Medulla oblongata (tissue), 1 donor: ENCODE data around the gene KHDC4.
"Not testable (repeated sequence)": the region's sequence is repeated elsewhere in the genome, so short reads cannot be mapped to it uniquely, and the experiment has no call there.

Source experiments
- DNase-seq: peaks from one replicate; pipeline ENCODE4 v3.0.0-alpha.2; 2015; ENCODE audit errors: extremely low spot score

Gene KHDC4

GRCh38 chr1:155900161-155900560, 34.1 kb downstream of the KHDC4 start:
- no peak for DNase-seq

- DNase-seq, result no peak
Measured at GRCh38 chr1:155899683-155900082, 34.5 kb downstream of the KHDC4 start.

GRCh38 chr1:155898888-155899287, 35.3 kb downstream of the KHDC4 start:
- DNase-seq, result no peak

- no peak for DNase-seq
Measured at GRCh38 chr1:155897746-155898145, 36.5 kb downstream of the KHDC4 start.

- DNase-seq, result not testable (repeated sequence)
Measured at GRCh38 chr1:155896476-155896875, 37.7 kb downstream of the KHDC4 start.

- not testable (repeated sequence) for DNase-seq
Measured at GRCh38 chr1:155895617-155896016, 38.6 kb downstream of the KHDC4 start.

GRCh38 chr1:155893389-155894142, 40.6 kb downstream of the KHDC4 start:
- no peak for DNase-seq

GRCh38 chr1:155892796-155893195, 41.4 kb downstream of the KHDC4 start:
- no peak for DNase-seq

GRCh38 chr1:155890251-155890650, 44.0 kb downstream of the KHDC4 start:
- DNase-seq, result no peak

GRCh38 chr1:155889566-155889965, 44.6 kb downstream of the KHDC4 start:
- DNase-seq, result no peak

- DNase-seq, result no peak
Measured at GRCh38 chr1:155888481-155888880, 45.7 kb downstream of the KHDC4 start.

GRCh38 chr1:155884982-155885381, 49.2 kb downstream of the KHDC4 start:
- no peak for DNase-seq

- no peak for DNase-seq
Measured at GRCh38 chr1:155884031-155884960, 49.9 kb downstream of the KHDC4 start.

GRCh38 chr1:155882766-155883165, 51.4 kb downstream of the KHDC4 start:
- no peak for DNase-seq

- DNase-seq, result no peak
Measured at GRCh38 chr1:155882235-155882634, 52.0 kb downstream of the KHDC4 start.

GRCh38 chr1:155880950-155881349, 53.3 kb downstream of the KHDC4 start:
- no peak for DNase-seq

GRCh38 chr1:155880251-155880650, 54.0 kb downstream of the KHDC4 start:
- no peak for DNase-seq

- no peak for DNase-seq
Measured at GRCh38 chr1:155877945-155878344, 56.3 kb downstream of the KHDC4 start.

- DNase-seq, result no peak
Measured at GRCh38 chr1:155873860-155874259, 60.4 kb downstream of the KHDC4 start.

GRCh38 chr1:155872527-155872926, 61.7 kb downstream of the KHDC4 start:
- peak; percentile 91 for DNase-seq

GRCh38 chr1:155871390-155871789, 62.8 kb downstream of the KHDC4 start:
- DNase-seq, result peak; percentile 97

- no peak for DNase-seq
Measured at GRCh38 chr1:155867766-155868165, 66.4 kb downstream of the KHDC4 start.

GRCh38 chr1:155864393-155864792, 69.8 kb downstream of the KHDC4 start:
- no peak for DNase-seq
